ENCODE measurements around the gene ZNF202.

ZNF202 gene

DNA sequence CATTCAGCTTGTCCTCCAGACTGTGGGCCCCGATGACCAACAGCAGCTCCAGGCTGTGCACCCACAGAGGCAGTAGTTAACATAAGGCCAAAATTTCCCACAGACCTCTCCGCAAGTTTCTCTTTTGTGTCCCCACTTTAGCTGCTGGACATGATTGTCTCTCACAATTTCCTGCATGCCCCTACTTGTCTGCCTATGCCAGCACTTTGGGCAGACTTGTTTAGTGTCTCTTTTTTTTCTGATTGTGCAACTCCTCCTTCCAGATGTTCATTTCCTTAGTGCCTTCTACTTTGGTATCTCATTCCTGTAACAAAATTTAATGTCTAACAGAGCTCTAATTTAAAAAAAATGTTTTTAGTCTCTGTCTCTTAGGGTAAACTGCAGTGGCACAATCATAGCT is 63.2 kb downstream of the ZNF202 start:
- no peak for DNase-seq

DNA sequence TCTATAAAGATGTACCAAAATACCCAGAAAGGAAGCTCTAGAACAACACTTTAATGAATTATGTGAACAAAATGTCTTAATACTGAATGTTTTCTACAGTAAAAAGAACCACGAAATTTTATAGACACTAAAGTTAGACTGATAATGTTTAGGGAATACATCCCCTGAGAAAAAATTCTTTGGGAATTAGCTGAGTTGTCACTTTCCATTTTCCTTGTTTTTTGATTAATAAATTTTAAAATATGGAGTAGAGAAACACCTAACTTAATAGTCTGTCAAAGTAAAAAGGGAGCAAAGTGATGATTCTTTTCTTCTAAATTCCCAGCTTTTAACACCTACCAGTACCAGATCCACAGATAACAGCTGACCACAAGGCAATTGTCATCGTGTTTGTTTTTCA is 64.0 kb downstream of the ZNF202 start:
- no peak for DNase-seq

DNA sequence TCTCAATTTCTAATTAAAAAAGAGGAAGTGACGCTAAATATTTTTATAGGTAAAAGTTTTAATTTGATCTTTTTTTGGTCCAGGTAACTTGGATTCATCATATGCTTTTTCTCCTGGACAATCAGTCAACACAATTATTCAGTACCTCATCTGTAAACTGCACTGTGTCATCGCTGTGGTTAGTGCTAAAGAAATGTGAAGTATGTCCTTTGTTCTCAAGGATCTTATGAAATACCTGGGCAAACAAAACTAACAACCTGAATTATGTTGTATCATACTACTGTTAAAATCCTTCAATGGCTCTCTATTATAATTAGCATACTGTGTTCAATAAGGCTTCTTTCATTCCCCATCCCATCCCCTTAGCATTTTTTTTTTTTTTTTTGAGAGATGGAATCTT is 67.2 kb downstream of the ZNF202 start:
- no peak for DNase-seq

All from NCI-H1092 treated with DMSO at 0.1 percent for 48 hours (cell line).